Pulmonary artery endothelial cell (primary cell): ENCODE data around the gene ANAPC4. TPM values are rescaled to one million over a fixed set of nuclear protein-coding genes. Genes with fewer than 3 reads are reported as not detected.

Experiments
- total RNA-seq: library from RNA; depleted of rRNA; stranded (reverse); fragments of >200 nt; gene quantifications from 2 replicates; pipeline ENCODE4 v1.2.3, GENCODE V29; 2014

ANAPC4 gene
- total RNA-seq, 1 donor from 2014 or later = 22.8 TPM

Other genes with a start within 250 kb of the ANAPC4 start
- 8.2 and 9.8 TPM in 2 replicates for gene SEPSECS, start 216.8 kb upstream of the ANAPC4 start, total RNA-seq
- 27.2 and 35.7 TPM in 2 replicates for gene PI4K2B, start 143.2 kb upstream of the ANAPC4 start, total RNA-seq
- gene ZCCHC4, start 64.5 kb upstream of the ANAPC4 start, total RNA-seq = 6.7 and 11.6 TPM in 2 replicates